CD8-positive, alpha-beta memory T cell (primary cell): ENCODE results near the gene DDHD1. TPM values are rescaled to one million over a fixed set of nuclear protein-coding genes. Genes with fewer than 3 reads are reported as not detected.

Experiments
- CTCF ChIA-PET: fragments of 350-600 bp; sonication (Branson Sonifier 250); formaldehyde crosslinking; loops from one replicate; lab custom pipeline; 2021; ENCODE audit warnings: antibody characterized with exemption; lab: Charles Lee
- POLR2A ChIA-PET: fragments of 350-600 bp; sonication (Branson Sonifier 250); formaldehyde crosslinking; loops from one replicate; lab custom pipeline; 2021; ENCODE audit warnings: antibody characterized with exemption; lab: Charles Lee
- DNase-seq, 5 donors: peaks; one replicate each; pipeline versions ENCODE4 v3.0.0 to v3.0.0-alpha.2; 2020 to 2022; ENCODE audit warnings: mixed read lengths in 1 of 5
- H3K27ac ChIP-seq: one replicate; pipeline ENCODE4 v1.7.0; 2013; ENCODE audit warnings: low read depth, mild to moderate bottlenecking, low read length, moderate library complexity
- H3K27me3 ChIP-seq: 2 replicates; pipeline ENCODE4 v1.7.0; 2013; ENCODE audit warnings: low read length, mild to moderate bottlenecking; ENCODE audit not compliant: insufficient read depth, poor library complexity, severe bottlenecking
- H3K36me3 ChIP-seq: 2 replicates; pipeline ENCODE4 v1.7.0; 2013; ENCODE audit warnings: mild to moderate bottlenecking, low read length, moderate library complexity; ENCODE audit not compliant: insufficient read depth
- H3K4me1 ChIP-seq: 2 replicates; pipeline ENCODE4 v1.7.0; 2013; ENCODE audit warnings: mild to moderate bottlenecking, low read length, moderate library complexity; ENCODE audit not compliant: insufficient read depth
- H3K4me3 ChIP-seq: 2 replicates; pipeline ENCODE4 v1.7.0; 2013; ENCODE audit warnings: mild to moderate bottlenecking, low read length
- H3K9me3 ChIP-seq: 2 replicates; pipeline ENCODE4 v1.7.0; 2013; ENCODE audit warnings: mild to moderate bottlenecking, low read length
- H3K27ac Mint-ChIP-seq, 8 donors: one replicate each; pipeline ENCODE4 v1.8.0; 2020 to 2021; ENCODE audit warnings: mixed read lengths in 8 of 8, mild to moderate bottlenecking in 6 of 8, inconsistent platforms in 3 of 8, moderate library complexity in 3 of 8
- H3K27me3 Mint-ChIP-seq, 2 donors: one replicate each; pipeline ENCODE4 v1.8.0; 2020 to 2021; ENCODE audit warnings: mixed read lengths in 2 of 2, mild to moderate bottlenecking in 1 of 2, moderate library complexity in 1 of 2
- H3K36me3 Mint-ChIP-seq, 3 donors: one replicate each; pipeline ENCODE4 v1.8.0; 2020 to 2021; ENCODE audit warnings: mixed read lengths in 3 of 3, inconsistent platforms in 1 of 3, mild to moderate bottlenecking in 1 of 3
- H3K4me1 Mint-ChIP-seq, 3 donors: one replicate each; pipeline ENCODE4 v1.8.0; 2020 to 2021; ENCODE audit warnings: mixed read lengths in 3 of 3, inconsistent platforms in 1 of 3, mild to moderate bottlenecking in 1 of 3
- H3K4me3 Mint-ChIP-seq, 7 donors: one replicate each; pipeline ENCODE4 v1.8.0; 2020 to 2021; ENCODE audit warnings: mixed read lengths in 7 of 7, mild to moderate bottlenecking in 6 of 7, moderate library complexity in 4 of 7, inconsistent platforms in 2 of 7
- H3K9me3 Mint-ChIP-seq, 5 donors: one replicate each; pipeline ENCODE4 v1.8.0; 2020 to 2022; ENCODE audit warnings: mixed read lengths in 5 of 5, mild to moderate bottlenecking in 3 of 5, moderate library complexity in 2 of 5, inconsistent platforms in 1 of 5
- polyA plus RNA-seq: library from polyadenylated mRNA; unstranded; fragments of 300-500 nt; fragmentation: Illumina TruSeq; gene quantifications from one replicate; pipeline ENCODE4 v1.2.3, GENCODE V29; 2021
- total RNA-seq, 2 experiments: library from RNA; stranded (reverse); gene quantifications; one replicate each; pipeline ENCODE4 v1.2.3, GENCODE V29; 2021

Gene DDHD1
- total and polyA plus RNA-seq, 3 experiments from 2014 or later: 7.6 to 53.8 (median 51.8) TPM

GRCh38 chr14:53037016-53037415, 116.1 kb downstream of the DDHD1 start:
- Histone ChIP-seq H3K9me3 (no peaks in the 10 kb centered on the region), H3K4me3 (no peak overlapping the region), H3K4me1 (no peaks in the 10 kb centered on the region), H3K27me3 (no peaks in the 10 kb centered on the region), H3K27ac (no peak overlapping the region), H3K36me3 (peaks cover 23% of the 10 kb centered on the region)
- CTCF ChIA-PET: no interaction called here
- POLR2A ChIA-PET: no interaction called here
- no peak for DNase-seq
- Mint-ChIP-seq H3K4me3 (no peak overlapping the region), H3K4me1 (no peaks in the 10 kb centered on the region), H3K36me3 (peaks cover 36 to 72% (median 47%) of the 10 kb centered on the region in 3 donors), H3K27ac (no peak overlapping the region), H3K9me3 (peaks cover 0 to 2% (median 0%) of the 10 kb centered on the region in 5 donors), H3K27me3 (no peaks in the 10 kb centered on the region)

GRCh38 chr14:53035336-53036210, 117.5 kb downstream of the DDHD1 start:
- CTCF ChIA-PET: no interaction called here
- no peak overlapping the region for H3K4me3 ChIP-seq
- Mint-ChIP-seq H3K9me3 (peaks cover 0 to 2% (median 0%) of the 10 kb centered on the region in 5 donors), H3K27me3 (no peaks in the 10 kb centered on the region), H3K4me3 (no peak overlapping the region), H3K36me3 (peaks cover 30 to 58% (median 36%) of the 10 kb centered on the region in 3 donors), H3K4me1 (peaks cover 0 to 4% (median 0%) of the 10 kb centered on the region in 3 donors), H3K27ac (peak overlapping the region in 1 of 8 donors; percentile 28)
- H3K27ac ChIP-seq: no peak overlapping the region
- DNase-seq: no peak
- no peaks in the 10 kb centered on the region for H3K4me1 ChIP-seq
- POLR2A ChIA-PET: no interaction called here
- H3K27me3 ChIP-seq: no peaks in the 10 kb centered on the region
- no peaks in the 10 kb centered on the region for H3K9me3 ChIP-seq
- peaks cover 18% of the 10 kb centered on the region for H3K36me3 ChIP-seq

DNA sequence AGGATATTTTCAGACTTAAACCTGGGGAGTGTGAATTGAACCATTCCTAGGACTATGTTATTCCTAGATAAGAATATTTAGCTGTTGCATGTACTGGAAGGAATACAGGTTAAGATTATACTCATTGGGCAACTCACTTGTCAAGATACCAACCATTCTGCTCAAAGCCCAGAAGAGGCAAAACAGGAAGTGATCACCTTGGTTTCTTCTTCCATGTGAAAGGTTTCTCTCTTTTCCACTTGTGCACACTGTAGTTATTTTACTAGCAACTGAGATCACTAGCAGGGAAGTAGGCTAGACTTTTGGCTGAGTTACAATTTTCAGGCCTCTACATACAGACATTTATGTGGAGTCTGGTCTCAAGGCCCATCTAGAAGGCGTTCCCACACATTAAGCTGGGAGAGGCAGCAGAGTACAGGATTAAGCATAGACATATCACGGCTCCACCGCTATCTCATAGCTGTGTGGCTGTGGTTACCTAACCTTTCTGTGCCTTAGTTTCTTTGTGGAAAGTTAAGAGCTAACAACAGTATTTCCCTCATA, 118.4 kb downstream of the DDHD1 start:
- ChIA-PET POLR2A (no interaction called here), CTCF (interaction anchor here (1.4 kb wide), 1 partner anchor 21 kb away, joined by 4 read pairs; no protein-coding TSS in a partner anchor)
- Mint-ChIP-seq H3K4me1 (peaks cover 0 to 4% (median 0%) of the 10 kb centered on the region in 3 donors), H3K4me3 (no peak overlapping the region), H3K36me3 (peaks cover 31 to 49% (median 34%) of the 10 kb centered on the region in 3 donors), H3K27me3 (no peaks in the 10 kb centered on the region), H3K9me3 (peaks cover 0 to 2% (median 0%) of the 10 kb centered on the region in 5 donors), H3K27ac (no peak overlapping the region)
- DNase-seq: no peak
- Histone ChIP-seq H3K9me3 (no peaks in the 10 kb centered on the region), H3K36me3 (peaks cover 11% of the 10 kb centered on the region), H3K27me3 (no peaks in the 10 kb centered on the region), H3K4me3 (no peak overlapping the region), H3K27ac (no peak overlapping the region), H3K4me1 (no peaks in the 10 kb centered on the region)

DNA sequence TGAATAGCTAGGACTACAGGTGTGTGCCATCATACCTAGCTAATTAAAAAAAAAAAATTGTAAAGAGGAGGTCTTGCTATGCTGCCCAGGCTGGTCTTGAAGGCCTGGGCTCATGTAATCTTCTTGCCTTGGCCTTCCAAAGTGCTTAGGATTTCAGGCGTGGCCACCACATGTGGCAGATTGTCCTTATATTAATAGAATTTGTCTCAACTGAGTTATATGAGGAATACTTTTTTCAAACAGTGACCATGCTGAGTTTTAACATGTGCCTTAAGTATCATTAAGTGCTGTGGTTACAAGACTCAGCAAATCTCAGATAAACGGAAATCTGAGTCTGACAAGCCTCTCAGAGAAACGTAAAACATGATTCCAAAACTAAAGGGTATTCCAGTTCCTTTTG, 119.1 kb downstream of the DDHD1 start:
- H3K4me1 ChIP-seq: no peaks in the 10 kb centered on the region

GRCh38 chr14:53032838-53033390, 120.2 kb downstream of the DDHD1 start:
- Mint-ChIP-seq H3K36me3 (peaks cover 20 to 31% (median 22%) of the 10 kb centered on the region in 3 donors), H3K4me3 (no peak overlapping the region), H3K27me3 (no peaks in the 10 kb centered on the region), H3K4me1 (peaks cover 0 to 9% (median 3%) of the 10 kb centered on the region in 3 donors), H3K27ac (peak overlapping the region in 1 of 8 donors; percentile 36), H3K9me3 (peaks cover 0 to 4% (median 0%) of the 10 kb centered on the region in 5 donors)
- no peaks in the 10 kb centered on the region for H3K4me1 ChIP-seq
- POLR2A ChIA-PET: no interaction called here
- no peak overlapping the region for H3K27ac ChIP-seq
- H3K4me3 ChIP-seq: no peak overlapping the region
- H3K9me3 ChIP-seq: no peaks in the 10 kb centered on the region
- H3K36me3 ChIP-seq: no peaks in the 10 kb centered on the region
- no peaks in the 10 kb centered on the region for H3K27me3 ChIP-seq
- DNase-seq: no peak
- CTCF ChIA-PET: no interaction called here

More for the DNA sequence above, 119.1 kb downstream of the DDHD1 start:
- no peaks in the 10 kb centered on the region for H3K27me3 Mint-ChIP-seq
- Histone ChIP-seq H3K27ac (no peak overlapping the region), H3K9me3 (no peaks in the 10 kb centered on the region), H3K36me3 (peaks cover 5% of the 10 kb centered on the region), H3K27me3 (no peaks in the 10 kb centered on the region), H3K4me3 (no peak overlapping the region)
- ChIA-PET CTCF (interaction anchor here (1.4 kb wide), 1 partner anchor 21 kb away, joined by 4 read pairs; no protein-coding TSS in a partner anchor), POLR2A (no interaction called here)
- H3K9me3 Mint-ChIP-seq: peaks cover 0 to 2% (median 0%) of the 10 kb centered on the region in 5 donors
- no peak overlapping the region for H3K4me3 Mint-ChIP-seq
- peaks cover 0 to 9% (median 0%) of the 10 kb centered on the region in 3 donors for H3K4me1 Mint-ChIP-seq
- H3K36me3 Mint-ChIP-seq: peaks cover 29 to 42% (median 29%) of the 10 kb centered on the region in 3 donors
- no peak for DNase-seq
- no peak overlapping the region for H3K27ac Mint-ChIP-seq

GRCh38 chr14:53032161-53032803, 120.8 kb downstream of the DDHD1 start:
- H3K27ac Mint-ChIP-seq: no peak overlapping the region
- CTCF ChIA-PET: no interaction called here

GRCh38 chr14:53027562-53027961, 125.6 kb downstream of the DDHD1 start:
- peaks cover 5 to 17% (median 10%) of the 10 kb centered on the region in 3 donors for H3K4me1 Mint-ChIP-seq
- H3K9me3 ChIP-seq: no peaks in the 10 kb centered on the region
- no peak overlapping the region for H3K4me3 ChIP-seq
- DNase-seq: no peak
- H3K27ac ChIP-seq: no peak overlapping the region
- peaks cover 2 to 12% (median 9%) of the 10 kb centered on the region in 3 donors for H3K36me3 Mint-ChIP-seq
- no peak overlapping the region for H3K4me3 Mint-ChIP-seq
- ChIA-PET CTCF (no interaction called here), POLR2A (no interaction called here)
- no peak overlapping the region for H3K27ac Mint-ChIP-seq
- no peaks in the 10 kb centered on the region for H3K36me3 ChIP-seq
- peaks cover 7% of the 10 kb centered on the region for H3K4me1 ChIP-seq
- peaks cover 0 to 3% (median 0%) of the 10 kb centered on the region in 5 donors for H3K9me3 Mint-ChIP-seq
- peaks cover 1 to 2% of the 10 kb centered on the region in 2 donors for H3K27me3 Mint-ChIP-seq
- H3K27me3 ChIP-seq: no peaks in the 10 kb centered on the region

More at GRCh38 chr14:53032161-53032803, 120.8 kb downstream of the DDHD1 start:
- H3K36me3 Mint-ChIP-seq: peaks cover 13 to 25% (median 16%) of the 10 kb centered on the region in 3 donors
- POLR2A ChIA-PET: no interaction called here
- peaks cover 0 to 3% (median 0%) of the 10 kb centered on the region in 5 donors for H3K9me3 Mint-ChIP-seq
- peaks cover 0 to 1% of the 10 kb centered on the region in 2 donors for H3K27me3 Mint-ChIP-seq
- no peaks in the 10 kb centered on the region for H3K9me3 ChIP-seq
- H3K4me1 Mint-ChIP-seq: peaks cover 4 to 15% (median 9%) of the 10 kb centered on the region in 3 donors
- no peaks in the 10 kb centered on the region for H3K36me3 ChIP-seq
- no peak overlapping the region for H3K4me3 ChIP-seq
- no peaks in the 10 kb centered on the region for H3K27me3 ChIP-seq
- no peak for DNase-seq
- H3K4me3 Mint-ChIP-seq: no peak overlapping the region
- peaks cover 5% of the 10 kb centered on the region for H3K4me1 ChIP-seq
- no peak overlapping the region for H3K27ac ChIP-seq
